MM.1S (cell line): Measurements from ENCODE around the gene ASPDH.

Source experiments
- CTCF ChIP-seq: fragments of 300-600 bp; sonication (generic); IDR thresholded peaks from 2 replicates; pipeline ENCODE4 v1.5.1; 2016; ENCODE audit warnings: antibody characterized with exemption, low read length, mixed read lengths
- EZH2 ChIP-seq: fragments of 300-600 bp; sonication (generic); optimal IDR thresholded peaks from 2 replicates; pipeline ENCODE3; 2017; ENCODE audit warnings: low read depth, mild to moderate bottlenecking, antibody characterized with exemption, low read length, mixed read lengths
- EZH2phosphoT487 ChIP-seq: fragments of 300-600 bp; sonication (generic); IDR thresholded peaks from 2 replicates; pipeline ENCODE4 v1.6.1; 2018; ENCODE audit warnings: antibody characterized with exemption, low read length

GRCh38 chr19:50500753-50501151, 13.0 kb downstream of the ASPDH start:
- TF ChIP-seq CTCF (no peak), EZH2 (no peak), EZH2phosphoT487 (no peak)
